ENCODE data around the gene ECPAS.
"Not testable (repeated sequence)": the region's sequence is repeated elsewhere in the genome, so short reads cannot be mapped to it uniquely, and the experiment has no call there.

Gene ECPAS

GRCh38 chr9:111497196-111497595 is 13.0 kb upstream of the ECPAS start:
- not testable (repeated sequence) for H3K27me3 Mint-ChIP-seq, H3K27ac Mint-ChIP-seq, H3K9me3 Mint-ChIP-seq, H3K4me1 Mint-ChIP-seq, H3K36me3 Mint-ChIP-seq, H3K4me3 Mint-ChIP-seq

GRCh38 chr9:111484572-111484894 is 350 bp upstream of the ECPAS start:
- Mint-ChIP-seq H3K27ac (peak overlapping the region; percentile 57), H3K9me3 (no peaks in the 10 kb centered on the region), H3K4me1 (peaks cover 31% of the 10 kb centered on the region), H3K4me3 (peak overlapping the region; percentile 85), H3K36me3 (peaks cover 4% of the 10 kb centered on the region), H3K27me3 (no peaks in the 10 kb centered on the region)

- peaks cover 8% of the 10 kb centered on the region for H3K36me3 Mint-ChIP-seq
- peaks cover 37% of the 10 kb centered on the region for H3K4me1 Mint-ChIP-seq
- H3K27ac Mint-ChIP-seq = no peak overlapping the region
- H3K9me3 Mint-ChIP-seq = no peaks in the 10 kb centered on the region
- H3K4me3 Mint-ChIP-seq = no peak overlapping the region
- no peaks in the 10 kb centered on the region for H3K27me3 Mint-ChIP-seq
Measured at GRCh38 chr9:111483439-111483857, 735 bp downstream of the ECPAS start.

GRCh38 chr9:111482694-111483438 is 1.3 kb downstream of the ECPAS start:
- Mint-ChIP-seq H3K27me3 (no peaks in the 10 kb centered on the region), H3K27ac (peak overlapping the region; percentile 97), H3K4me3 (peak overlapping the region; percentile 95), H3K9me3 (no peaks in the 10 kb centered on the region), H3K4me1 (peaks cover 38% of the 10 kb centered on the region), H3K36me3 (peaks cover 8% of the 10 kb centered on the region)

- Mint-ChIP-seq H3K27me3 (no peaks in the 10 kb centered on the region), H3K4me1 (peaks cover 46% of the 10 kb centered on the region), H3K36me3 (peaks cover 8% of the 10 kb centered on the region), H3K27ac (peak overlapping the region; percentile 97), H3K4me3 (peak overlapping the region; percentile 95), H3K9me3 (no peaks in the 10 kb centered on the region)
Measured at GRCh38 chr9:111481885-111482636, 2.1 kb downstream of the ECPAS start.

- Mint-ChIP-seq H3K9me3 (no peaks in the 10 kb centered on the region), H3K4me3 (no peak overlapping the region), H3K27ac (no peak overlapping the region), H3K36me3 (peaks cover 9% of the 10 kb centered on the region), H3K4me1 (peaks cover 61% of the 10 kb centered on the region), H3K27me3 (no peaks in the 10 kb centered on the region)
Measured at GRCh38 chr9:111477677-111478076, 6.5 kb downstream of the ECPAS start.

GRCh38 chr9:111475195-111475594 is 9.0 kb downstream of the ECPAS start:
- Mint-ChIP-seq H3K4me1 (peaks cover 62% of the 10 kb centered on the region), H3K36me3 (peaks cover 11% of the 10 kb centered on the region), H3K27ac (no peak overlapping the region), H3K4me3 (no peak overlapping the region), H3K9me3 (no peaks in the 10 kb centered on the region), H3K27me3 (no peaks in the 10 kb centered on the region)

GRCh38 chr9:111474385-111474784 is 9.8 kb downstream of the ECPAS start:
- Mint-ChIP-seq H3K27ac (no peak overlapping the region), H3K36me3 (peaks cover 11% of the 10 kb centered on the region), H3K4me3 (no peak overlapping the region), H3K9me3 (no peaks in the 10 kb centered on the region), H3K4me1 (peaks cover 62% of the 10 kb centered on the region), H3K27me3 (no peaks in the 10 kb centered on the region)

GRCh38 chr9:111467778-111468367 is 16.3 kb downstream of the ECPAS start:
- H3K4me1 Mint-ChIP-seq = peaks cover 54% of the 10 kb centered on the region
- H3K4me3 Mint-ChIP-seq = no peak overlapping the region
- H3K27me3 Mint-ChIP-seq = no peaks in the 10 kb centered on the region
- H3K36me3 Mint-ChIP-seq = peaks cover 23% of the 10 kb centered on the region
- no peaks in the 10 kb centered on the region for H3K9me3 Mint-ChIP-seq
- no peak overlapping the region for H3K27ac Mint-ChIP-seq

GRCh38 chr9:111463048-111463447 is 21.1 kb downstream of the ECPAS start:
- Mint-ChIP-seq H3K36me3 (peaks cover 22% of the 10 kb centered on the region), H3K27me3 (no peaks in the 10 kb centered on the region), H3K27ac (no peak overlapping the region), H3K4me3 (no peak overlapping the region), H3K4me1 (peaks cover 45% of the 10 kb centered on the region), H3K9me3 (no peaks in the 10 kb centered on the region)

GRCh38 chr9:111458139-111459009 is 25.8 kb downstream of the ECPAS start:
- Mint-ChIP-seq H3K27ac (no peak overlapping the region), H3K4me3 (no peak overlapping the region), H3K4me1 (peaks cover 49% of the 10 kb centered on the region), H3K9me3 (no peaks in the 10 kb centered on the region), H3K27me3 (no peaks in the 10 kb centered on the region), H3K36me3 (peaks cover 13% of the 10 kb centered on the region)

- Mint-ChIP-seq H3K27me3 (no peaks in the 10 kb centered on the region), H3K4me1 (peaks cover 49% of the 10 kb centered on the region), H3K9me3 (no peaks in the 10 kb centered on the region), H3K36me3 (peaks cover 2% of the 10 kb centered on the region), H3K27ac (no peak overlapping the region), H3K4me3 (no peak overlapping the region)
Measured at GRCh38 chr9:111456529-111456928, 27.7 kb downstream of the ECPAS start.

- H3K9me3 Mint-ChIP-seq = no peaks in the 10 kb centered on the region
- no peak overlapping the region for H3K4me3 Mint-ChIP-seq
- no peak overlapping the region for H3K27ac Mint-ChIP-seq
- H3K36me3 Mint-ChIP-seq = no peaks in the 10 kb centered on the region
- H3K4me1 Mint-ChIP-seq = peaks cover 49% of the 10 kb centered on the region
- no peaks in the 10 kb centered on the region for H3K27me3 Mint-ChIP-seq
Measured at GRCh38 chr9:111455638-111456037, 28.5 kb downstream of the ECPAS start.

- Mint-ChIP-seq H3K4me1 (peaks cover 53% of the 10 kb centered on the region), H3K36me3 (peaks cover 7% of the 10 kb centered on the region), H3K9me3 (no peaks in the 10 kb centered on the region), H3K4me3 (no peak overlapping the region), H3K27ac (no peak overlapping the region), H3K27me3 (no peaks in the 10 kb centered on the region)
Measured at GRCh38 chr9:111454751-111455150, 29.4 kb downstream of the ECPAS start.

GRCh38 chr9:111451570-111451969 is 32.6 kb downstream of the ECPAS start:
- peaks cover 12% of the 10 kb centered on the region for H3K36me3 Mint-ChIP-seq
- H3K4me1 Mint-ChIP-seq = peaks cover 29% of the 10 kb centered on the region
- H3K4me3 Mint-ChIP-seq = no peak overlapping the region
- no peak overlapping the region for H3K27ac Mint-ChIP-seq
- no peaks in the 10 kb centered on the region for H3K27me3 Mint-ChIP-seq
- no peaks in the 10 kb centered on the region for H3K9me3 Mint-ChIP-seq

Measured in activated naive CD4-positive, alpha-beta T cell treated with anti-CD3 and anti-CD28 coated beads, Interleukin-2, amount 50 U/mL, for 24 hours (primary cell).